H1 (cell line): ENCODE data around the gene EN2. TPM values are rescaled to one million over a fixed set of nuclear protein-coding genes. Genes with fewer than 3 reads are reported as not detected.

ENCODE experiments used
- ATF3 ChIP-seq: IDR thresholded peaks from 2 replicates; pipeline ENCODE4 v1.6.1; 2011; ENCODE audit warnings: low read depth, mild to moderate bottlenecking, low read length; ENCODE audit not compliant: insufficient read depth
- CBX8 ChIP-seq: fragments of 300-800, 300-1000 bp; sonication (generic); IDR thresholded peaks from 2 replicates; pipeline ENCODE4 v1.7.1; 2016; ENCODE audit warnings: low read depth, low read length, borderline replicate concordance
- RBBP5 ChIP-seq: IDR thresholded peaks from 2 replicates; pipeline ENCODE4 v1.7.1; 2012; ENCODE audit warnings: low read depth, mild to moderate bottlenecking, inconsistent platforms, low read length, moderate library complexity, borderline replicate concordance
- RFX5 ChIP-seq: IDR thresholded peaks from 2 replicates; pipeline ENCODE4 v1.6.1; 2011; ENCODE audit warnings: low read depth, low read length, improper control_type of control experiment, borderline replicate concordance
- TAF1 ChIP-seq: IDR thresholded peaks from 2 replicates; pipeline ENCODE4 v1.6.1; 2011; ENCODE audit warnings: mild to moderate bottlenecking, low read depth, low read length
- ZNF274 ChIP-seq: IDR thresholded peaks from 2 replicates; pipeline ENCODE4 v1.7.0; 2012; ENCODE audit warnings: low read length, borderline replicate concordance; ENCODE audit errors: extremely low read depth
- polyA plus RNA-seq, 7 experiments: library from polyadenylated mRNA; depleted of rRNA in 3 of 7; stranded (reverse) in 5 of 7; unstranded in 2 of 7; fragments of >200 nt in 5 of 7; fragments of 200-250 nt in 2 of 7; gene quantifications; 1 replicate in 5 of 7; 2 replicates in 1 of 7; 4 replicates in 1 of 7; pipeline versions ENCODE4 v1.2.1 to v1.2.3, GENCODE V29; 2011 to 2013; ENCODE audit warnings: missing spikeins in 2 of 7, mixed read lengths in 2 of 7
- total RNA-seq: library from RNA; stranded (reverse); fragmentation: NEBNext Ultra II Directional; extraction: Animal tissue kit (Norgen Biotek cat#: 25700); gene quantifications from 2 replicates; pipeline ENCODE4 v1.2.1, GENCODE V29; 2021
- TF ChIP-seq, protein P1 (sequence below): IDR thresholded peaks from 2 replicates; pipeline ENCODE4 v1.6.1; 2012; ENCODE audit warnings: inconsistent platforms

The EN2 gene
- total and polyA plus RNA-seq, 2 of the 8 experiments (the other 6 are each of a cell fraction or from before 2014, with no cell fraction given), result not detected

DNA sequence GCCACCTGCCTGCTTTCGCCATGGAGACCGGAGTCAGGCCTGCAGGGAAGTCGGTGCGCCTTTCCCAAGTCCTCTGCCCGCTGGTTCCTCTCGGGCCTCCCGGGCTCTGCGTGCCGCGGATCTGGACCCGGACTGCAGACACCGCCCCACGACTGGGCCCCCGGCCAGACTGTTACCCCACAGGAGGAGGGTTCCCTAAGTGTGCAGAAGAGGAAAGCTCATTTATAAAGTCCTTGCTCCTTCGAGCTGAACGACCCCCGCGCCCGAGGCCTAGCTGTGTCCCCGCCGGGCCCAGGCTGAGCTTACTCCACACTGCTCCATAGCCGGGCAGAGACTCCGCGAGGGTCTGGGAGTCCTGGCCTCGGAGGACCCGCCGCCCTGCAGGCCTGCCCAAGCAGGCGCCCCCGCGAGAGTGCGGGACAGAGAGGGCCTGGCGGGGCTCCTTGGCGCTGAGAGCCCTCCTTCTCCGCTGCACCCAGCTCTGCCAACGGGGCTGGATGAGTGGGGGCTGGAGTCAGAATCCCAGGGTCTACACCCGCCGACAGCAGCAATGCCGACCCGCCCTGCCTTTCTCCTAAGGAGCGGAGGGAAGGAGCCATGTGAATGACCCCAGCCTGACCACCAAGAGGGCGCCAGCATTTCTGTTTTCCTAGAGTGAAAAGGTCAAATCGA is 8.3 kb downstream of the EN2 start (continued):
- TF ChIP-seq, protein P1, sequence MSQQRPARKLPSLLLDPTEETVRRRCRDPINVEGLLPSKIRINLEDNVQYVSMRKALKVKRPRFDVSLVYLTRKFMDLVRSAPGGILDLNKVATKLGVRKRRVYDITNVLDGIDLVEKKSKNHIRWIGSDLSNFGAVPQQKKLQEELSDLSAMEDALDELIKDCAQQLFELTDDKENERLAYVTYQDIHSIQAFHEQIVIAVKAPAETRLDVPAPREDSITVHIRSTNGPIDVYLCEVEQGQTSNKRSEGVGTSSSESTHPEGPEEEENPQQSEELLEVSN, result no peak
- TF ChIP-seq CBX8 (peak; percentile 56; the same call in 1 of the 2 replicates), ZNF274 (no peak), ATF3 (no peak), RFX5 (no peak), RBBP5 (0 out of 2 replicates have a peak, but pooled peaks have one; percentile 5), TAF1 (no peak)
